Liver (tissue), 9 donors: Measurements from ENCODE around the gene ZNF765. TPM values are rescaled to one million over a fixed set of nuclear protein-coding genes. Genes with fewer than 3 reads are reported as not detected.
A peak's percentile ranks its signal among the peaks of the same experiment; 100 is the strongest.
"Not testable (repeated sequence)": the region's sequence is repeated elsewhere in the genome, so short reads cannot be mapped to it uniquely, and the experiment has no call there.

Source experiments
- DNase-seq: peaks from one replicate; pipeline ENCODE4 v3.0.0-alpha.2; 2017; ENCODE audit warnings: low spot score
- H3K27ac ChIP-seq, 2 donors: one replicate each; pipeline ENCODE4 v1.7.0; 2013; ENCODE audit warnings: inconsistent platforms in 2 of 2, low read length in 2 of 2, control low read depth in 1 of 2, low read depth in 1 of 2, mild to moderate bottlenecking in 1 of 2
- H3K27me3 ChIP-seq, 4 donors: one replicate each; pipeline versions ENCODE4 v1.6.1 to v1.7.0; 2013; ENCODE audit warnings: low read length in 3 of 4, inconsistent platforms in 1 of 4, mild to moderate bottlenecking in 1 of 4, moderate library complexity in 1 of 4; ENCODE audit not compliant: control insufficient read depth in 4 of 4, insufficient read depth in 4 of 4
- H3K36me3 ChIP-seq, 4 donors: one replicate each; pipeline versions ENCODE4 v1.6.1 to v1.7.0; 2013; ENCODE audit warnings: low read length in 3 of 4, mild to moderate bottlenecking in 3 of 4, low read depth in 1 of 4, moderate library complexity in 1 of 4; ENCODE audit not compliant: control insufficient read depth in 4 of 4, insufficient read depth in 3 of 4
- H3K4me1 ChIP-seq, 4 donors: one replicate each; pipeline versions ENCODE4 v1.6.1 to v1.7.0; 2013; ENCODE audit warnings: low read length in 3 of 4, mild to moderate bottlenecking in 3 of 4, moderate library complexity in 1 of 4; ENCODE audit not compliant: control insufficient read depth in 4 of 4, insufficient read depth in 4 of 4
- H3K4me3 ChIP-seq, 3 donors: one replicate each; pipeline versions ENCODE4 v1.6.1 to v1.7.0; 2013; ENCODE audit warnings: low read length in 3 of 3, control low read depth in 1 of 3, low read depth in 1 of 3, mild to moderate bottlenecking in 1 of 3
- H3K9ac ChIP-seq, 2 donors: one replicate each; pipeline ENCODE4 v1.7.0; 2013; ENCODE audit warnings: low read length in 2 of 2, mild to moderate bottlenecking in 2 of 2, moderate library complexity in 2 of 2, control low read depth in 1 of 2, low read depth in 1 of 2
- H3K9me3 ChIP-seq, 4 donors: one replicate each; pipeline versions ENCODE4 v1.6.1 to v1.7.0; 2013; ENCODE audit warnings: low read length in 3 of 4; ENCODE audit not compliant: control insufficient read depth in 4 of 4
- EGR1 ChIP-seq, 2 donors: IDR thresholded peaks; 2 replicates each; pipeline ENCODE4 v1.6.1; 2016 to 2018; ENCODE audit warnings: antibody characterized with exemption in 2 of 2, low read depth in 2 of 2
- FOXA1 ChIP-seq: IDR thresholded peaks from 2 replicates; pipeline ENCODE4 v1.6.1; 2016; ENCODE audit warnings: antibody characterized with exemption
- FOXA2 ChIP-seq: IDR thresholded peaks from 2 replicates; pipeline ENCODE4 v1.6.1; 2016; ENCODE audit warnings: antibody characterized with exemption
- GABPA ChIP-seq, 2 donors: IDR thresholded peaks in 1 of 2; conservative IDR thresholded peaks in 1 of 2; 2 replicates each; pipeline ENCODE4 v1.6.1; 2016; ENCODE audit warnings: antibody characterized with exemption in 2 of 2, mild to moderate bottlenecking in 1 of 2, moderate library complexity in 1 of 2
- HNF4G ChIP-seq: IDR thresholded peaks from 2 replicates; pipeline ENCODE4 v1.6.1; 2016; ENCODE audit warnings: antibody characterized with exemption
- JUND ChIP-seq, 2 donors: IDR thresholded peaks; 2 replicates each; pipeline ENCODE4 v1.6.1; 2016; ENCODE audit warnings: antibody characterized with exemption in 2 of 2
- MAX ChIP-seq: IDR thresholded peaks from 2 replicates; pipeline ENCODE4 v1.6.1; 2016; ENCODE audit warnings: antibody characterized with exemption
- RAD21 ChIP-seq, 2 donors: IDR thresholded peaks; 2 replicates each; pipeline ENCODE4 v1.6.1; 2016; ENCODE audit warnings: antibody characterized with exemption in 2 of 2, mild to moderate bottlenecking in 2 of 2
- RXRA ChIP-seq, 2 donors: IDR thresholded peaks; 2 replicates each; pipeline ENCODE4 v1.6.1; 2017 to 2018; ENCODE audit warnings: antibody characterized with exemption in 2 of 2, mild to moderate bottlenecking in 1 of 2
- SP1 ChIP-seq: IDR thresholded peaks from 2 replicates; pipeline ENCODE4 v1.6.1; 2018; ENCODE audit warnings: antibody characterized with exemption, mild to moderate bottlenecking
- TAF1 ChIP-seq: conservative IDR thresholded peaks from 2 replicates; pipeline ENCODE4 v1.6.1; 2016; ENCODE audit warnings: antibody characterized with exemption, mild to moderate bottlenecking
- YY1 ChIP-seq: IDR thresholded peaks from 2 replicates; pipeline ENCODE4 v1.6.1; 2016; ENCODE audit warnings: antibody characterized with exemption, mild to moderate bottlenecking
- WGBS: extraction: QIAGEN DNeasy Blood & Tissue Kit; methylation state at CpG from one replicate; pipeline ENCODE4 v1.1.7; 2013; 5-methylcytosine and 5-hydroxymethylcytosine counted together
- polyA plus RNA-seq, 2 donors: library from polyadenylated mRNA; stranded (reverse) in 1 of 2; unstranded in 1 of 2; fragments of 200-250 nt in 1 of 2; fragments of >200 nt in 1 of 2; fragmentation: Nextera tagmentation in 1 of 2; extraction: Ambion mirVana in 1 of 2; gene quantifications; one replicate each; pipeline versions ENCODE4 v1.2.1 to v1.2.3, GENCODE V29; 2013 to 2015
- total RNA-seq, 2 donors: library from RNA; depleted of rRNA; stranded (reverse); fragments of >200 nt; gene quantifications; one replicate each; pipeline ENCODE4 v1.2.3, GENCODE V29; 2014
- TF ChIP-seq, protein P1 (sequence below): IDR thresholded peaks from 2 replicates; pipeline ENCODE4 v1.6.1; 2016; ENCODE audit warnings: antibody characterized with exemption
- TF ChIP-seq, protein P2 (sequence below): IDR thresholded peaks from 2 replicates; pipeline ENCODE4 v1.6.1; 2016; ENCODE audit warnings: antibody characterized with exemption, mild to moderate bottlenecking
- donor health status: healthy.
- donor health status: healthy.
- donor health status: healthy.
- donor health status: healthy.
- donor health status: healthy.

The ZNF765 gene
- total and polyA plus RNA-seq, 4 donors, result 1.3 to 8.5 (median 5.2) TPM

GRCh38 chr19:53389978-53390377 is 5.0 kb upstream of the ZNF765 start:
- no peak overlapping the region for H3K9ac ChIP-seq
- no peak for DNase-seq
- peaks cover 0 to 6% (median 4%) of the 10 kb centered on the region in 4 donors for H3K4me1 ChIP-seq
- no peak overlapping the region for H3K4me3 ChIP-seq
- peaks cover 20 to 47% (median 22%) of the 10 kb centered on the region in 4 donors for H3K9me3 ChIP-seq
- peaks cover 0 to 2% (median 0%) of the 10 kb centered on the region in 4 donors for H3K36me3 ChIP-seq
- WGBS, result 26% methylated on average over 22 of the region's 22 CpGs
- H3K27me3 ChIP-seq, result no peaks in the 10 kb centered on the region
- no peak overlapping the region for H3K27ac ChIP-seq
- TF ChIP-seq TAF1, result no peak
- no peak for TF ChIP-seq GABPA (IDR thresholded peaks at IDR 0.05 in 1 of 2, conservative IDR thresholded peaks at IDR 0.05 in 1 of 2)
- TF ChIP-seq JUND (IDR thresholded peaks at IDR 0.05), result no peak
- no peak for TF ChIP-seq FOXA1
- no peak for TF ChIP-seq HNF4G
- no peak for TF ChIP-seq RXRA (IDR thresholded peaks at IDR 0.05)
- no peak for TF ChIP-seq FOXA2

DNA sequence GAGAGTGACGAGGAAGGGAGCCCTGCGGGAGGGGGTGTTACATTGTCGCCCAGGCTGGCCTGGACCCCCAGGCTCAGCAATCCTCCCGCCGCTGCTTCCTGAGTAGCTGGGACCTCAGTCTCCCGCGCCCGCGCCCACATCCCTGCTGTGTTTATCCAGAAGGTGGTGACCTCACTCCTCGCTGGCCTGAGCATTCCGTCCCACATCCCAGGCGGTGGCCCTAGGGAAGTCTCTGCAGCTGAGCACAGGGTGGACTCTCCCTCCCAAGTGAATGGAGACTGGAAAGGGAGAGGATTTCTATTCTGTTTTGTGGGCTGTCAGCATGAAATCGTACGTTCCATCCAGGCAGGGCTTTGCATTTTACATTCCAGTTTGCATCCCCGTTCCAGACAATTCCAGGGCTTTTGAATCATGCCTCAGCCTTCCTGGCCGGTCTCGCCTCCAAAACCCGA is 401 bp upstream of the ZNF765 start:
- Histone ChIP-seq H3K9me3 (peaks cover 6 to 17% (median 11%) of the 10 kb centered on the region in 4 donors), H3K36me3 (peaks cover 2 to 12% (median 5%) of the 10 kb centered on the region in 4 donors), H3K27ac (peak overlapping the region; percentile 28 to 63), H3K4me1 (peaks cover 0 to 16% (median 9%) of the 10 kb centered on the region in 4 donors), H3K27me3 (no peaks in the 10 kb centered on the region), H3K4me3 (peak overlapping the region; percentile 26 to 75 (median 54)), H3K9ac (peak overlapping the region in 1 of 2 donors; percentile 65)
- no peak for DNase-seq
- whole genome bisulfite sequencing, result 7% methylated on average over 18 of the region's 18 CpGs
- TF ChIP-seq RAD21 (IDR thresholded peaks at IDR 0.05) (no peak), HNF4G (no peak)

GRCh38 chr19:53395840-53396524 is 1.0 kb downstream of the ZNF765 start:
- Histone ChIP-seq H3K4me1 (peaks cover 0 to 16% (median 9%) of the 10 kb centered on the region in 4 donors), H3K36me3 (peaks cover 5 to 23% (median 12%) of the 10 kb centered on the region in 4 donors), H3K9ac (peak overlapping the region in 1 of 2 donors; percentile 85), H3K9me3 (peaks cover 0 to 15% (median 7%) of the 10 kb centered on the region in 4 donors), H3K4me3 (peak overlapping the region; percentile 75 to 77 (median 76))
- not testable (repeated sequence) for DNase-seq, H3K27me3 ChIP-seq, H3K27ac ChIP-seq
- WGBS, result 26% methylated on average over 9 of the region's 9 CpGs

- TF ChIP-seq FOXA1, result no peak
- TF ChIP-seq MAX, result no peak
- TF ChIP-seq RXRA (IDR thresholded peaks at IDR 0.05), result no peak
- no peak for TF ChIP-seq EGR1 (IDR thresholded peaks at IDR 0.05; ENCODE audit: low read depth in 2 of 2)
- TF ChIP-seq SP1, result no peak
- TF ChIP-seq, protein P1, sequence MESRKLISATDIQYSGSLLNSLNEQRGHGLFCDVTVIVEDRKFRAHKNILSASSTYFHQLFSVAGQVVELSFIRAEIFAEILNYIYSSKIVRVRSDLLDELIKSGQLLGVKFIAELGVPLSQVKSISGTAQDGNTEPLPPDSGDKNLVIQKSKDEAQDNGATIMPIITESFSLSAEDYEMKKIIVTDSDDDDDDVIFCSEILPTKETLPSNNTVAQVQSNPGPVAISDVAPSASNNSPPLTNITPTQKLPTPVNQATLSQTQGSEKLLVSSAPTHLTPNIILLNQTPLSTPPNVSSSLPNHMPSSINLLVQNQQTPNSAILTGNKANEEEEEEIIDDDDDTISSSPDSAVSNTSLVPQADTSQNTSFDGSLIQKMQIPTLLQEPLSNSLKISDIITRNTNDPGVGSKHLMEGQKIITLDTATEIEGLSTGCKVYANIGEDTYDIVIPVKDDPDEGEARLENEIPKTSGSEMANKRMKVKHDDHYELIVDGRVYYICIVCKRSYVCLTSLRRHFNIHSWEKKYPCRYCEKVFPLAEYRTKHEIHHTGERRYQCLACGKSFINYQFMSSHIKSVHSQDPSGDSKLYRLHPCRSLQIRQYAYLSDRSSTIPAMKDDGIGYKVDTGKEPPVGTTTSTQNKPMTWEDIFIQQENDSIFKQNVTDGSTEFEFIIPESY, result no peak
- TF ChIP-seq RAD21 (IDR thresholded peaks at IDR 0.05), result no peak
- TF ChIP-seq, protein P2, sequence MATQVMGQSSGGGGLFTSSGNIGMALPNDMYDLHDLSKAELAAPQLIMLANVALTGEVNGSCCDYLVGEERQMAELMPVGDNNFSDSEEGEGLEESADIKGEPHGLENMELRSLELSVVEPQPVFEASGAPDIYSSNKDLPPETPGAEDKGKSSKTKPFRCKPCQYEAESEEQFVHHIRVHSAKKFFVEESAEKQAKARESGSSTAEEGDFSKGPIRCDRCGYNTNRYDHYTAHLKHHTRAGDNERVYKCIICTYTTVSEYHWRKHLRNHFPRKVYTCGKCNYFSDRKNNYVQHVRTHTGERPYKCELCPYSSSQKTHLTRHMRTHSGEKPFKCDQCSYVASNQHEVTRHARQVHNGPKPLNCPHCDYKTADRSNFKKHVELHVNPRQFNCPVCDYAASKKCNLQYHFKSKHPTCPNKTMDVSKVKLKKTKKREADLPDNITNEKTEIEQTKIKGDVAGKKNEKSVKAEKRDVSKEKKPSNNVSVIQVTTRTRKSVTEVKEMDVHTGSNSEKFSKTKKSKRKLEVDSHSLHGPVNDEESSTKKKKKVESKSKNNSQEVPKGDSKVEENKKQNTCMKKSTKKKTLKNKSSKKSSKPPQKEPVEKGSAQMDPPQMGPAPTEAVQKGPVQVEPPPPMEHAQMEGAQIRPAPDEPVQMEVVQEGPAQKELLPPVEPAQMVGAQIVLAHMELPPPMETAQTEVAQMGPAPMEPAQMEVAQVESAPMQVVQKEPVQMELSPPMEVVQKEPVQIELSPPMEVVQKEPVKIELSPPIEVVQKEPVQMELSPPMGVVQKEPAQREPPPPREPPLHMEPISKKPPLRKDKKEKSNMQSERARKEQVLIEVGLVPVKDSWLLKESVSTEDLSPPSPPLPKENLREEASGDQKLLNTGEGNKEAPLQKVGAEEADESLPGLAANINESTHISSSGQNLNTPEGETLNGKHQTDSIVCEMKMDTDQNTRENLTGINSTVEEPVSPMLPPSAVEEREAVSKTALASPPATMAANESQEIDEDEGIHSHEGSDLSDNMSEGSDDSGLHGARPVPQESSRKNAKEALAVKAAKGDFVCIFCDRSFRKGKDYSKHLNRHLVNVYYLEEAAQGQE, result no peak
- no peak for TF ChIP-seq JUND (IDR thresholded peaks at IDR 0.05)
- TF ChIP-seq FOXA2, result no peak
- TF ChIP-seq GABPA (IDR thresholded peaks at IDR 0.05 in 1 of 2, conservative IDR thresholded peaks at IDR 0.05 in 1 of 2), result no peak
- no peak for TF ChIP-seq HNF4G
- no peak for TF ChIP-seq YY1
- no peak overlapping the region for H3K27ac ChIP-seq
Observed at GRCh38 chr19:53396525-53396868, 1.5 kb downstream of the ZNF765 start.

More at GRCh38 chr19:53396525-53396868, 1.5 kb downstream of the ZNF765 start:
- no peaks in the 10 kb centered on the region for H3K27me3 ChIP-seq
- no peak overlapping the region for H3K4me3 ChIP-seq
- peaks cover 6 to 23% (median 12%) of the 10 kb centered on the region in 4 donors for H3K36me3 ChIP-seq
- 52% methylated on average over 1 of the region's 1 CpG for WGBS
- H3K9ac ChIP-seq, result no peak overlapping the region
- H3K4me1 ChIP-seq, result peaks cover 0 to 16% (median 9%) of the 10 kb centered on the region in 4 donors
- no peak for DNase-seq
- H3K9me3 ChIP-seq, result peaks cover 0 to 13% (median 8%) of the 10 kb centered on the region in 4 donors
